ENCODE measurements around the gene LRP11. TPM values are rescaled to one million over a fixed set of nuclear protein-coding genes. Genes with fewer than 3 reads are reported as not detected.
"Not testable (repeated sequence)": the region's sequence is repeated elsewhere in the genome, so short reads cannot be mapped to it uniquely, and the experiment has no call there.

LRP11 gene
- total RNA-seq, 1 donor from 2014 or later = 59.6 TPM

DNA sequence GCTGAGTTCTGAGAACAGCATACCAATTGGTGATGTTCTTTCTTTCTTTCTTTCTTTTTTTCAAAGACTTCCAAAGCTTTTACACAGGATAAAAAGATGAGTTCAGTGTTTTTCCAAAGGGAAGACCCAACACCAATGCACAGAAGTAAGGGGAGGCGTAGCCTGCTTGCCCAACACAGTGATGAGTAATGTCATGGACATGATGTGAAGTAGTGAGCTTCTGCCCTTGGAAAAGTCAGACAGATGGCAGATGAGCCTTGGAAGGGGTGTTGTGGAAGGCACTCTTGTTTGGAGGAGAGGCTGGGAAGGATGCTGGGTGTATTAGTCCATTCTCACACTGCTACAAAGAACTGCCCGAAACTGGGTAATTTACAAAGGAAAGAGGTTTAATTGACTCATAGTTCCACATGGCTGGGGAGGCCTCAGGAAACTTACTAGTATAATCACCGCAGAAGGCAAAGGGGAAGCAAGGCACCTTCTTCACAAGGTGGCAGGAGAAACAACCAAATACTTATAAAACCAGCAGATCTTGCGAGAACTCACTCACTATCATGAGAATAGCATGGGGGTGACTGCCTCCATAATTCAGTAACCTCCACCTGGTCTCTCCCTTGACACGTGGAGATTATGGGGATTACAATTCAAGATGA, 12.6 kb downstream of the LRP11 start:
- Mint-ChIP-seq H3K4me3 (ENCODE audit: unreplicated experiment) (no peak overlapping the region), H3K27me3 (ENCODE audit: unreplicated experiment) (no peaks in the 10 kb centered on the region), H3K9me3 (ENCODE audit: unreplicated experiment) (no peaks in the 10 kb centered on the region), H3K4me1 (ENCODE audit: unreplicated experiment) (peaks cover 58% of the 10 kb centered on the region), H3K27ac (ENCODE audit: unreplicated experiment) (peak overlapping the region; percentile 75), H3K36me3 (ENCODE audit: unreplicated experiment) (peaks cover 13% of the 10 kb centered on the region)
- no peak for DNase-seq (ENCODE audit: extremely low spot score, unreplicated experiment)
- TF ChIP-seq, protein P1, sequence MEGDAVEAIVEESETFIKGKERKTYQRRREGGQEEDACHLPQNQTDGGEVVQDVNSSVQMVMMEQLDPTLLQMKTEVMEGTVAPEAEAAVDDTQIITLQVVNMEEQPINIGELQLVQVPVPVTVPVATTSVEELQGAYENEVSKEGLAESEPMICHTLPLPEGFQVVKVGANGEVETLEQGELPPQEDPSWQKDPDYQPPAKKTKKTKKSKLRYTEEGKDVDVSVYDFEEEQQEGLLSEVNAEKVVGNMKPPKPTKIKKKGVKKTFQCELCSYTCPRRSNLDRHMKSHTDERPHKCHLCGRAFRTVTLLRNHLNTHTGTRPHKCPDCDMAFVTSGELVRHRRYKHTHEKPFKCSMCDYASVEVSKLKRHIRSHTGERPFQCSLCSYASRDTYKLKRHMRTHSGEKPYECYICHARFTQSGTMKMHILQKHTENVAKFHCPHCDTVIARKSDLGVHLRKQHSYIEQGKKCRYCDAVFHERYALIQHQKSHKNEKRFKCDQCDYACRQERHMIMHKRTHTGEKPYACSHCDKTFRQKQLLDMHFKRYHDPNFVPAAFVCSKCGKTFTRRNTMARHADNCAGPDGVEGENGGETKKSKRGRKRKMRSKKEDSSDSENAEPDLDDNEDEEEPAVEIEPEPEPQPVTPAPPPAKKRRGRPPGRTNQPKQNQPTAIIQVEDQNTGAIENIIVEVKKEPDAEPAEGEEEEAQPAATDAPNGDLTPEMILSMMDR (IDR thresholded peaks at IDR 0.05) = no peak

GRCh38 chr6:149848343-149848742, 15.8 kb downstream of the LRP11 start:
- H3K4me1 Mint-ChIP-seq (ENCODE audit: unreplicated experiment) = peaks cover 50% of the 10 kb centered on the region
- not testable (repeated sequence) for H3K9me3 Mint-ChIP-seq (ENCODE audit: unreplicated experiment); DNase-seq (ENCODE audit: extremely low spot score, unreplicated experiment); H3K4me3 Mint-ChIP-seq (ENCODE audit: unreplicated experiment); H3K27me3 Mint-ChIP-seq (ENCODE audit: unreplicated experiment)
- peak overlapping the region; percentile 80 for H3K27ac Mint-ChIP-seq (ENCODE audit: unreplicated experiment)
- H3K36me3 Mint-ChIP-seq (ENCODE audit: unreplicated experiment) = peaks cover 17% of the 10 kb centered on the region

- no peaks in the 10 kb centered on the region for H3K27me3 Mint-ChIP-seq (ENCODE audit: unreplicated experiment)
- H3K9me3 Mint-ChIP-seq (ENCODE audit: unreplicated experiment) = no peaks in the 10 kb centered on the region
- H3K27ac Mint-ChIP-seq (ENCODE audit: unreplicated experiment) = peak overlapping the region; percentile 80
- H3K36me3 Mint-ChIP-seq (ENCODE audit: unreplicated experiment) = peaks cover 17% of the 10 kb centered on the region
- TF ChIP-seq, protein P1 (IDR thresholded peaks at IDR 0.05) = no peak
- no peak overlapping the region for H3K4me3 Mint-ChIP-seq (ENCODE audit: unreplicated experiment)
- no peak for DNase-seq (ENCODE audit: extremely low spot score, unreplicated experiment)
- H3K4me1 Mint-ChIP-seq (ENCODE audit: unreplicated experiment) = peaks cover 50% of the 10 kb centered on the region
These were observed 16.3 kb downstream of the LRP11 start for GRCh38 chr6:149847939-149848267.

GRCh38 chr6:149846321-149846720, 17.8 kb downstream of the LRP11 start:
- H3K27ac Mint-ChIP-seq (ENCODE audit: unreplicated experiment) = peak overlapping the region; percentile 78
- no peaks in the 10 kb centered on the region for H3K27me3 Mint-ChIP-seq (ENCODE audit: unreplicated experiment)
- H3K9me3 Mint-ChIP-seq (ENCODE audit: unreplicated experiment) = no peaks in the 10 kb centered on the region
- no peak overlapping the region for H3K4me3 Mint-ChIP-seq (ENCODE audit: unreplicated experiment)
- DNase-seq (ENCODE audit: extremely low spot score, unreplicated experiment) = no peak
- H3K36me3 Mint-ChIP-seq (ENCODE audit: unreplicated experiment) = peaks cover 20% of the 10 kb centered on the region
- TF ChIP-seq, protein P1 (IDR thresholded peaks at IDR 0.05) = no peak
- peaks cover 38% of the 10 kb centered on the region for H3K4me1 Mint-ChIP-seq (ENCODE audit: unreplicated experiment)

DNA sequence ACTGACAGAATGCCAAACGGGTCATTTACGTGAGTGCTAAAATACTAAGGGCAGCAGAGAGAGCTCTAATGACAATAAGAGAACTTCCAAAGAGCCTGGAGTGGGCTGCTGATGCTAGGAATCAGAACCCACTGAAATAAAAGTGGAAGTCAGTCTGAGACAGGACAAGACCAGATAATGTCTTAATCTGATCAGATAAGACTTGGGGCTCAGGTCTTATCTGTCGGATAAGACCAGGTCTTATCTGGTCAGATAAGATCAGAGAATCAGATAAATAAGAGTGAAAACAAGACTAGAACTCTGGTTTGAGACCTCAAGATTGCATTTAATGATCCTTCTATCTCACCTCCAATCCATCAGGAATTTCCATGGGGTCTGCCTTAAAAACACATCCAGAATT, 18.6 kb downstream of the LRP11 start:
- peak overlapping the region; percentile 78 for H3K27ac Mint-ChIP-seq (ENCODE audit: unreplicated experiment)
- H3K4me1 Mint-ChIP-seq (ENCODE audit: unreplicated experiment) = peaks cover 40% of the 10 kb centered on the region
- TF ChIP-seq, protein P1 (IDR thresholded peaks at IDR 0.05) = no peak
- DNase-seq (ENCODE audit: extremely low spot score, unreplicated experiment) = no peak
- no peaks in the 10 kb centered on the region for H3K27me3 Mint-ChIP-seq (ENCODE audit: unreplicated experiment)
- peaks cover 19% of the 10 kb centered on the region for H3K36me3 Mint-ChIP-seq (ENCODE audit: unreplicated experiment)
- no peak overlapping the region for H3K4me3 Mint-ChIP-seq (ENCODE audit: unreplicated experiment)
- no peaks in the 10 kb centered on the region for H3K9me3 Mint-ChIP-seq (ENCODE audit: unreplicated experiment)

Data from osteocyte (in vitro differentiated cells).